Urinary bladder (tissue), 4 donors: ENCODE results near the gene CSF1. TPM values are rescaled to one million over a fixed set of nuclear protein-coding genes. Genes with fewer than 3 reads are reported as not detected.
A peak's percentile ranks its signal among the peaks of the same experiment; 100 is the strongest.

Experiments used
- DNase-seq: peaks from one replicate; pipeline ENCODE4 v3.0.0-alpha.2; 2015; ENCODE audit errors: extremely low spot score
- H3K27ac ChIP-seq: one replicate; pipeline ENCODE4 v1.5.1; 2013; ENCODE audit warnings: low read depth, mild to moderate bottlenecking, moderate library complexity
- H3K36me3 ChIP-seq: one replicate; pipeline ENCODE4 v1.6.1; 2013; ENCODE audit warnings: mild to moderate bottlenecking, moderate library complexity; ENCODE audit not compliant: insufficient read depth
- H3K4me1 ChIP-seq: one replicate; pipeline ENCODE4 v1.6.1; 2013; ENCODE audit warnings: mild to moderate bottlenecking, moderate library complexity; ENCODE audit not compliant: insufficient read depth
- H3K4me3 ChIP-seq: one replicate; pipeline ENCODE4 v1.5.1; 2013; ENCODE audit warnings: low read depth, low read length
- WGBS: extraction: QIAGEN DNeasy Blood & Tissue Kit; methylation state at CpG from one replicate; pipeline ENCODE4 v1.1.7; 2013; 5-methylcytosine and 5-hydroxymethylcytosine counted together
- polyA plus RNA-seq: library from polyadenylated mRNA; stranded (reverse); fragments of 200-250 nt; gene quantifications from one replicate; pipeline ENCODE4 v1.2.3, GENCODE V29; 2013
- total RNA-seq: library from RNA; depleted of rRNA; stranded (reverse); fragments of >200 nt; gene quantifications from one replicate; pipeline ENCODE4 v1.2.3, GENCODE V29; 2014
- donor health status: healthy with polysubstance abuse.
- donor health status: healthy.

Gene CSF1
- total and polyA plus RNA-seq, 2 donors = 10.9 to 56.2 TPM

GRCh38 chr1:109902204-109902985, 8.3 kb upstream of the CSF1 start:
- no peak for DNase-seq
- Histone ChIP-seq H3K27ac (no peak overlapping the region), H3K4me3 (no peak overlapping the region), H3K4me1 (no peaks in the 10 kb centered on the region), H3K36me3 (no peaks in the 10 kb centered on the region)
- WGBS = 88% methylated on average over 9 of the region's 9 CpGs

DNA sequence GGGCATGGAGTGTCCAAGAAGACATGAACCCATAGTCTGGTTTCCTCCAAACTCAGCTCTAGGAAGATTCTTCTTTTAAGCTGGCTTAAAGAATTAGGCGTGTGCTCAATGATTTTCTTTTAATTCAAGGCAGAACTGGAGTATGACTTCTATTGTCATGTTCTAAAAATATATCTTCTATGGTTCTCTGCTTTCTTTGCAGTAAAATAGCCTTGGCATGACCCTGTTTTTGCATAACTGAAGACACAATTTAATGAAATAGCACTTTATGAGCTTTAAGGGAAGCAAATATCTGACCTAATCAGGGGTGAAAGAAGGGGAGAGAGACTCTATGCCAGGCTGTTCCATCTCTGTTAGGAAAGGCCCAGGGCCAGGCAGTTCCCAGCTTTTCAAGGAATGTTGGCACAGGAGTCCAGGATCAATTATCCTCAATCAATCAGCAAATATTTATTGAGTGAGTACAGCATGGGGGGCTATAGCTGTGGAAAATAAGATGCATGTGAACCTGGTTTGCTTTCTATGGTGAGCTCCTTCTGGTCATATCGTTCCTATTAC, 7.2 kb upstream of the CSF1 start:
- Histone ChIP-seq H3K27ac (no peak overlapping the region), H3K4me3 (no peak overlapping the region), H3K36me3 (no peaks in the 10 kb centered on the region), H3K4me1 (no peaks in the 10 kb centered on the region)
- 88% methylated on average over 2 of the region's 2 CpGs for whole genome bisulfite sequencing
- DNase-seq = no peak

GRCh38 chr1:109904105-109904817, 6.4 kb upstream of the CSF1 start:
- 85% methylated on average over 7 of the region's 7 CpGs for WGBS
- H3K36me3 ChIP-seq = no peaks in the 10 kb centered on the region
- H3K4me1 ChIP-seq = no peaks in the 10 kb centered on the region
- H3K4me3 ChIP-seq = no peak overlapping the region
- H3K27ac ChIP-seq = no peak overlapping the region
- no peak for DNase-seq

- no peaks in the 10 kb centered on the region for H3K36me3 ChIP-seq
- H3K27ac ChIP-seq = no peak overlapping the region
- H3K4me3 ChIP-seq = no peak overlapping the region
- DNase-seq = no peak
- 88% methylated on average over 7 of the region's 7 CpGs for WGBS
- H3K4me1 ChIP-seq = no peaks in the 10 kb centered on the region
Measured at GRCh38 chr1:109905491-109905890, 5.2 kb upstream of the CSF1 start.

GRCh38 chr1:109906160-109906838, 4.3 kb upstream of the CSF1 start:
- WGBS = 86% methylated on average over 7 of the region's 7 CpGs
- H3K36me3 ChIP-seq = no peaks in the 10 kb centered on the region
- no peaks in the 10 kb centered on the region for H3K4me1 ChIP-seq
- no peak overlapping the region for H3K27ac ChIP-seq
- H3K4me3 ChIP-seq = no peak overlapping the region
- DNase-seq = no peak

- WGBS = 85% methylated on average over 4 of the region's 4 CpGs
- Histone ChIP-seq H3K27ac (no peak overlapping the region), H3K36me3 (no peaks in the 10 kb centered on the region), H3K4me1 (no peaks in the 10 kb centered on the region), H3K4me3 (no peak overlapping the region)
- no peak for DNase-seq
Measured at GRCh38 chr1:109906839-109907180, 3.8 kb upstream of the CSF1 start.

- H3K27ac ChIP-seq = no peak overlapping the region
- no peak overlapping the region for H3K4me3 ChIP-seq
- no peaks in the 10 kb centered on the region for H3K4me1 ChIP-seq
- H3K36me3 ChIP-seq = no peaks in the 10 kb centered on the region
- DNase-seq = no peak
- 91% methylated on average over 1 of the region's 1 CpG for WGBS
Measured at GRCh38 chr1:109907190-109907774, 3.4 kb upstream of the CSF1 start.

- whole genome bisulfite sequencing = 97% methylated on average over 3 of the region's 3 CpGs
- no peaks in the 10 kb centered on the region for H3K4me1 ChIP-seq
- H3K36me3 ChIP-seq = no peaks in the 10 kb centered on the region
- no peak overlapping the region for H3K4me3 ChIP-seq
- H3K27ac ChIP-seq = no peak overlapping the region
- no peak for DNase-seq
Measured at GRCh38 chr1:109908836-109909235, 1.8 kb upstream of the CSF1 start.

DNA sequence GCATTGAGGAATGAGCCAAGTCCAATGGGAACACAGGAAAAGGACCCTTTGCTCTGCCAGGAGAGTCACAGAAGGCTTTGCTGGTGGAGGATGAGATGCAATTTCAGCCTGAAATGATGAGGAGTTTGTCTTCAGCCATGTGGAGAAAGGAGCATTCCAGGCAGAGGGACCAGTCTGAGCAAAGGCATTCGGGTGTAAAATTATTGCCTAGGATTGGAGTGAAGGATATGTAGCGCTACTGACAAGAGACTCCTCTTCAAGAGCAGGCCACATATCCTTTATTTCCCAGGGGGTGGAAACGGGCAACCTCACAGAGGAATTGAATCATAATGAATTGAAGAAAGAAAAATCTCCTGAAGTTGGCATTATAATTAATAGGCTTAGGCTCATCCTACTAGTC, 1.1 kb upstream of the CSF1 start:
- 79% methylated on average over 3 of the region's 3 CpGs for WGBS
- Histone ChIP-seq H3K36me3 (no peaks in the 10 kb centered on the region), H3K4me3 (no peak overlapping the region), H3K4me1 (no peaks in the 10 kb centered on the region), H3K27ac (no peak overlapping the region)
- DNase-seq = no peak

DNA sequence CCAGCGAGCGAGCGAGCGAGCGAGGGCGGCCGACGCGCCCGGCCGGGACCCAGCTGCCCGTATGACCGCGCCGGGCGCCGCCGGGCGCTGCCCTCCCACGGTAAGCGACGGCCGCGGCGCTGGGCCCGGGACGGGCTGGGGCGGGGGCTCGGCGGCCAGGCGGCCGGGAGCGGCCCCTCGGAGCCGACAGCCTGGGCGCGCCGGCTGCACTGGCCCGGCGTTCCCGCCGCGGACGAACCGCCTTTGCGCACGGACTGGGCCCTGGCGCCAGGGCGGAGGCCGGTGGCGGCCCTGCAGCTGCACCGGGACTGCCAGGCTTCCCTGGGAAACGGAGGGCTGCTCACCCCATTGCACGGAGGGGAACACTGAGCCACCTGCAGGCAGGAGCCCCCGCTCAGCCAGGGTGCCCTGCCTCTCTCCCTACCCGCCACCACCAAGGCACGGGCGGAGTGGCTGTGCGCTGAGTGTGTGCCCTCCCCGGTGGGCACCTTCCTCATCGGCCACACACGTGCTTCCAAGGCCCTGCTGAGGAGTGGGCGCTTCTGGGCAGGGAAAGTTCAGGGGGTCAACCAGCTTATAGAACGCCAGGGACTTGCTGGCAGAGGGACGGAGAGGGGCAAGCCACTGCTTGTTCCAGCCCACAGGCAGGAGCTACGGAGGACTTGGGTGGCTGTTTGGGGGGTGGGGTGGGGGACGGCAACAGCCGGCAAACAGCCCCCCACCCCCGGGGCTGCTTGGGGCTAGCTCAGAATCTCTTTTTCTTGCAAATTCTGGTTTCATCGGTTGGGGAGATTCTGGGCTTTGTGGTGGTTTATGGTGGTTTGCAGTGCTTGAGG, 532 bp downstream of the CSF1 start:
- no peaks in the 10 kb centered on the region for H3K36me3 ChIP-seq
- WGBS = 1% methylated on average over 70 of the region's 70 CpGs
- H3K27ac ChIP-seq = peak overlapping the region; percentile 80
- H3K4me3 ChIP-seq = peak overlapping the region; percentile 84
- no peak for DNase-seq
- H3K4me1 ChIP-seq = no peaks in the 10 kb centered on the region

DNA sequence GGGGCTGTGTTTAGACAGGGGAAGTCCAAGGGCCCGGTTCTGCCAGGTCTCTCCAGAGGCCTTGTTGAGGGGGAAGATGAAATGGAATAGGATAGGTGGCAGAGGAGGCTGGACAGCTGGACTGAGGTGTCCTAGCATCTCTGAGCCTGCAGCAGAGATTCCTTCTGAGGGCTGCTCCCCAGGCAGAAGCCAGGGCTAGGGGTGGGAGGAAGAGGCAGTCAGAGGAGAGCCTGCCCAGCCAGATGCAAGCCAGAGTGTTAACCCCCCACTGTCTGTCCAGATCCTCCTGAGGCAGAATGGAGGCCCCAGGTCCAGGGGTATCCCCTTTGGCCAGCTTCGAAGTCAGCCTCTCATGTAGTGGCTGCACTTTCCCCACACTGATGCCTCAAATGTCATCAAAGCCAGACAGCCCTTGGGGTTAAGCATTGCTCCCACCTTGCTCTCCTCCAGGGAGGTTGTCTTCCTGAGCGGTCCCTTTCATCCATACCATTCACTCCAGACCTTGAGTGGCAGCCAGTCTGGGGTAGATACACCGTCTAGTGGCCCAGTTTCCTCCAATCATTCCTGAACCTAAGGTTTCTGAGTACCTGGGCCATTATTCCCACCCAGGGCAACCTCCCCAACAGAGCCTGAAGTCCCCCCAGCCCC, 1.7 kb downstream of the CSF1 start:
- 43% methylated on average over 4 of the region's 4 CpGs for WGBS
- Histone ChIP-seq H3K36me3 (no peaks in the 10 kb centered on the region), H3K4me1 (no peaks in the 10 kb centered on the region), H3K27ac (peak overlapping the region; percentile 13), H3K4me3 (peak overlapping the region; percentile 84)
- DNase-seq = no peak

- Histone ChIP-seq H3K27ac (no peak overlapping the region), H3K36me3 (no peaks in the 10 kb centered on the region), H3K4me1 (no peaks in the 10 kb centered on the region), H3K4me3 (peak overlapping the region; percentile 84)
- 11% methylated on average over 1 of the region's 1 CpG for WGBS
- DNase-seq = no peak
Measured at GRCh38 chr1:109912873-109913272, 2.2 kb downstream of the CSF1 start.
